GM18873 (cell line): Measurements from ENCODE around the gene STK32C.

Source experiments
- ATAC-seq: cut with Tn5 transposase; IDR thresholded peaks from one replicate; pipeline ENCODE4 v1.9.1; 2021; ENCODE audit warnings: mild to moderate bottlenecking, moderate library complexity, moderate number of reproducible peaks; ENCODE audit not compliant: unreplicated experiment, low FRiP score

Gene STK32C

GRCh38 chr10:132176623-132177500 lies 130.9 kb downstream of the STK32C start:
- no peak for ATAC-seq

DNA sequence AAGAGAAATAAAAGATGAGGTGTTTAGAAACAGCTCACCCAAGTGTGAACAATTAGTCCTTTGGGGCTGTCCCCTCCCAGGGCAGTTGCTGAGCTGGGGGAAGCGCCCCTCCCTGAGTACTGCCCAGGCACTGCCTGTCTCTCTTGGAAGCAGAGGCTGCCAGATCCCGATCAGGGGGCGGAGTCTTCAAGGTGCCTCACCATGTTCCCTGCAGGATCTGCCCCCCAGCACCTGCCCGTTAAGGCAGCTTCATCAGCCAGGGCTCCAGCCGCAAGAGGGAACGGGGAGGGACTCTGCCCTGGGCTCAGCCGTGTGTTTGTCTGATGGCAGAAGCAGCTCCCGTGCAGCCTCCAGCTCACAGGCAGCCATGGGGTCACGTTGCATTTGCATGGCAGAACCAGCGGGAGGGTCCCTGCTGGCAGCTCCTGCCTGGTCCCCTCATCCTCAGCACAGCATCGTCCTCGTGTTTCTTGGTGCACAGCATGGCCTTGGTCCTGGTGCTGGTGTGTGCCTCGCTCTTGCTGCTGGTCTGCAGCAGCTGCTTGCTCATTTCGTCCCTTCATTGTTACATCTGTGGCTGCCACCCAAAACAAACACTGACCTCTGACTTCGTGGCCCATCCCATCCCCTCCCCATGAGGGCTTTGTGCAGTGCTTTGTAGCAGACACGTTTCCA lies 131.7 kb downstream of the STK32C start:
- no peak for ATAC-seq

DNA sequence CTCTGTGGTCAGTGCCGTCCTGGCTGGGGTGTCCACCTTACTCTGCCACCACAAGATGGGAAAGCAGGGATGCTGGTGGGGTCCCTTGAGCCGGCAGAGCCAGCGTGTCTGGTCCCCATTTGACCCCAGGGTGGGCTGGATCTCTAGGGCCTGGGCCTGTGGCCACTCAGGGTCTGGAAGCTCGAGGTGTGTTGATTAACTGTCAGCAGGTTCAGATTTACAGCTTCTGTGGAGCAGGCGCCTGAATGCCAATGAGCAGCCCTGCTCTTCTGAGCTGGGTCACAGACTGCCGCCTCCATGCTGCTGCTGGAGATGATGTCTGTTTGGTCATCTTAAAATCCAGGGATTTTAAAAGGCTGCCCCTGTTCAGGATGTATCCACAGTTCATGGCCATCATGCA lies 132.3 kb downstream of the STK32C start:
- ATAC-seq = no peak

DNA sequence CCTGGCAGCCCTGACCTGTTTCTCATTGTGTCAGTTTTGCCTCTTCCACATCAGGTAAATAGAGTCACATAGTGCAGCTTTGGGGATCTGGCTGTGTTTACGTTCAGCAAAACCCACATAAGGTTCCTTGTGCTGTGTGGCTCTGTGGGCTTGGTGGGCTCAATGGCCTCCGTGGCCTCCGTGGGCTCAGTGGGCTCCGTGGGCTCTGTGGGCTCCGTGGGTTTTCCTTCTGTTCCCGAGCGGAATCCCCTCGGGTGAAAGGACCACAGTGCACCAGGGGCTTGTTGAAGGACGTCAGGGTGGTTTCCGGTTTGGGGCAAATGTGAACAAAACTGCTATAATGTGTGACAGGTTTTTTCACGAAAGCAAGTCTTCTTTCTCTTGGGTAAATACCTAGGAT lies 133.5 kb downstream of the STK32C start:
- ATAC-seq = no peak

- no peak for ATAC-seq
Measured at GRCh38 chr10:132173185-132173584, 134.6 kb downstream of the STK32C start.

- no peak for ATAC-seq
Measured at GRCh38 chr10:132172091-132173066, 135.4 kb downstream of the STK32C start.

- no peak for ATAC-seq
Measured at GRCh38 chr10:132170561-132171361, 137.0 kb downstream of the STK32C start.

DNA sequence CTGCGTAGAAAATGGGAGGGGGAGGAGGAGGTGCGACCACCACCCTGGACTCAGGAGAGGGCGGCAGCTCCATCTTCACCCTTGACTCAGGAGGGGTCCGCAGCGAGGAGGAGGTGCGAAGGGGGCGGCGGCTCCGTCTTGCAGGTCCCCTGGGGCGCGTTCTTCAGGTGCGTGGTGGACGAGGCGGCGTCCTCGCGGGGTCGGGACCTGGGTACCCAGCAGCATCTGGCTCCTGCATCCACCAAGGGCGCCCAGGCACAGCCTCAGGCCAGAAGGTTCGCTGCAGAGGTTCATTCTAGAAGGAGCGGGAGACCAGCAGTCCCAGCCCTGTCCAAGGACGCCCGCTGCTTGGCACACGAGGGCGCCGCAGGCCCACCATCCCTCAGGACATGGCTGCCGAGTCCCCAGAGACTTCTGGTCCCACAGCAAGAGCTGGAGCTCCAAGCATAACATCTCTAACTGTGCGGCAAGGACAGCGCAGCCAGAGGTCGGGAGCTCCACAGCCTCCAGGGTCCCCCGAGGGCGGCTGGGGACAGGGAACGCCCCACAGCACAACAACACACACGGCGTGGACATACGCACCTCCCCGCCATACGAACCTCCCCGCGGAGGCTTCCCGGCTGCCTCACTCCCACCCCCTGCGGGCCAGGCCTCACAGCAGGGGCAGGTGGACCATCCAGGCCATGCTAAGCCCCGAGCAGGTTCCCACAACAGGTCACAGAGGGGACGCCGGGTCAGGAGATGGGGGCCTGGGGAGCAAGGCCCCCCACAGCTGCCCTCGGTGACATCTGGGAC lies 137.8 kb downstream of the STK32C start:
- ATAC-seq = no peak

GRCh38 chr10:132169031-132169765 lies 138.6 kb downstream of the STK32C start:
- no peak for ATAC-seq

GRCh38 chr10:132168571-132169030 lies 139.1 kb downstream of the STK32C start:
- no peak for ATAC-seq

DNA sequence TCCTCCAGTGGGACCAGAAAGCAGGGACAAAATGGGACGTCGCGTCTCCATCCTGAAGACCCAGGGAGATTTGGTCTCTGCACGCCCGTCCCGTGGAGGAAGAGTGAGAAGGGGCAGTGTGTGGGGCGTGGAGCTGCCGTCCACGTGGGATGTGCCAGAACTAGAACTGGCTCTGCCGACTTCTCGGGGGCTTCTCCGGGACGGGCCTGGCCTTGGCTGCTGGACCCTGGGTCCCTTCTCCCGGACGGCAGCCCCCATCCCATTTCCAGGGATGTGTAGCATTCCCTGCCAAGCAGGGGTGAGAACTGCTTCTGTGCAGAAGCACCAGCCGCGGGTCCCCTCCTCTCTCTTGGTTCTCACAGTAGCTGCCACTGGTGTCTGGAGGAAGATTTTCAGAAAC lies 139.8 kb downstream of the STK32C start:
- no peak for ATAC-seq

DNA sequence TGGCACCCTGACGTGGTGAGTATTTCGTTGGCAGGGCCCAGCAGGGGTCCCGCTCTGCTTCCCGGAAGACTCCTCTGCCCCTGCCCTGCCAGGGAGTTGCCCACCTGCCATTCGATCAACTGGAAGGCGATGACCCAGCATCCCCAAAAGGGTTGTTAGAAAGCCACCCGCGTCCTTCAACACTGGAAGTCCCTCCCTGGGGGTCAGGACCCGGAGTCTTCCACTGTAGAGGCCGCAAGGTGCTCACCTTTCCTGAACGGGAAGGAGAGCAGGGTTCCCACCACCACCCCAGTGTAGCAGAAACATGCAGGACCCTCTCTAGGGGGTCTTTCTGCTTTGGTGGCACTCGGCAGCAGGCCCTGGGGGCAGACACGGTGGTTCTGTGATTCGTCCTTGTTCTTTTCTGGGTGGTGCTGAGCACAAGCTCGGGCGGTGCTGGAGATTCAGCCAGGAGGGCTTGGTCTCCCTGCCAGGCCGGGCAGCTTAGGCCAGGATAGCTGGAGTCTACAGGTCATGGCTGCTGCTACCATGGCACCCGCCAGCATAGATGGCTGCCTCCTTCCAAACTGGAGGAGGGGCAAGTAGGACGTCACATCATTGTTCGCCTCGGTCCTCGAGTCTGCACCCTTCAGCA lies 140.6 kb downstream of the STK32C start:
- ATAC-seq = no peak

GRCh38 chr10:132166216-132166950 lies 141.4 kb downstream of the STK32C start:
- no peak for ATAC-seq

DNA sequence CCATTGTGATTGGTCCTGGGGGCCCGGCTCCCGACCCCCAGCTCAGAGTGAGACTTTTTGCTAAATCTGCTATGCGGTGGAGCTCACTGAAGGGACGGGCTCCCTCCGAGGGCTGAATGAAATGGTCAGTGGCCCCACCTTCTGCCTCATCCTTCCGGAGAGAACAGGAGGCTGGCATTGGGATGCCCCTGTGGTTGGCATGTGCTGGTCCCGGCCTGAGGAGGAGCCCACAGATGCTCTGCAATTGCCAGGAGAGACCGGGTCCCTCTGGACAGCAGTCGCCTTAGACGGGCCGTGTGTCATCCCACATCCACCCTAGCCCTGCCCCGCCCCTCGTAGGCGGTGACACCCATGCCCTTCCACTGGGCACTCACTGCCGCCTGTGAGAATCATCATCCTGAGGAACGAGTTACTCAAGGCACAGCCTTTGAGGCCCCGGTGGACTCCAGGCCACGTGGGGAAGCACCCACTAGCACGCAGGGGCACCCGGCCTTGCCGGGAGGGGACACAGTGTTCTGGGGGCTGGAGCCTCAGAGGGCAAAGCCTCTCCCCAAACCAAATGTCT lies 142.3 kb downstream of the STK32C start:
- no peak for ATAC-seq

- no peak for ATAC-seq
Measured at GRCh38 chr10:132164761-132165278, 142.9 kb downstream of the STK32C start.

DNA sequence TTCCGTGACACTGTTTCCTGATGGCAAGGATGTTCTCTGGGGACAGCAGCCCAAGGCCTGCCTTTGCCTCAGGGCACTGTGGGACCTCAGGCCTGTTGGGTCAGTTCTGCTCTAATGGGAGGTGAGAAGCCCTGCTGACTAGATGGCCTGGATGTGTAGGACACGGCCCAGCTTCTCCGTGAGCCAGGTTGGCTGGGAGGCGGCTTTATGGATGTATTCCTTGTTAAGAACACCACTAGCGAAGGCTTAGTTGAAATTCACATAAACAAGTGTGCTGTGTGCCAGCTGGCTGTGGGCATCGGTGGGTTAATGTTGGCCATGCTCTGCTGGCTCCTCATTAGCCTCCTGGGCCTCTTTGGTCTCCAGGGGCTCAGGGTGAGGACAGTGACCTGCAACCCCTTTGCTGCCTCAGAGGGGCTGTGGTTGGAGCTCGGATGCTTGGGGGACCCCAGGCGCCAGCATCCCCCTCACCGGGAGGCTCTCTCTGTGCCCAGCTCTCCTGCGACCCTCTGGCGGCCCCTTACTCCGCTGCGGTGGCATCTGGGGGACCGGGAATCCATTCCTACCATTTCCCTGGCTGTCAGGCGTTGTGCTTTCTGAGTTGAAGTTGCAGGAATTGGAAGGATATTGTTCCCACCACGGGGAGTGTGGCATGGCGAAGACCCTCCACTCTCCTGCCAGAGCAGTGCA lies 143.8 kb downstream of the STK32C start:
- no peak for ATAC-seq
